Naive B cell (primary cell): ENCODE measurements around the gene ZNF524. TPM values are rescaled to one million over a fixed set of nuclear protein-coding genes. Genes with fewer than 3 reads are reported as not detected.
A peak's percentile ranks its signal among the peaks of the same experiment; 100 is the strongest.

ENCODE experiments used
- ATAC-seq, 2 donors: fragments of 150-1000 bp; cut with Tn5 transposase; 2 replicates each; pipeline ENCODE4 v1.10.0; 2021; ENCODE audit warnings: low read depth in 2 of 2, mild to moderate bottlenecking in 2 of 2, moderate library complexity in 2 of 2
- DNase-seq: peaks from one replicate; pipeline ENCODE4 v3.0.0; 2022
- H3K27ac Mint-ChIP-seq, 6 donors: one replicate each; pipeline ENCODE4 v1.8.0; 2020 to 2022; ENCODE audit warnings: mild to moderate bottlenecking in 6 of 6, mixed read lengths in 6 of 6, moderate library complexity in 5 of 6, inconsistent platforms in 2 of 6
- H3K27me3 Mint-ChIP-seq, 3 donors: one replicate each; pipeline ENCODE4 v1.8.0; 2021 to 2022; ENCODE audit warnings: mixed read lengths in 3 of 3, mild to moderate bottlenecking in 1 of 3
- H3K36me3 Mint-ChIP-seq, 2 donors: one replicate each; pipeline ENCODE4 v1.8.0; 2020 to 2022; ENCODE audit warnings: mixed read lengths in 2 of 2, inconsistent platforms in 1 of 2, mild to moderate bottlenecking in 1 of 2
- H3K4me1 Mint-ChIP-seq, 3 donors: one replicate each; pipeline ENCODE4 v1.8.0; 2020 to 2022; ENCODE audit warnings: mixed read lengths in 3 of 3, inconsistent platforms in 1 of 3, mild to moderate bottlenecking in 1 of 3, moderate library complexity in 1 of 3
- H3K4me3 Mint-ChIP-seq, 8 donors: one replicate each; pipeline ENCODE4 v1.8.0; 2020 to 2022; ENCODE audit warnings: mild to moderate bottlenecking in 8 of 8, mixed read lengths in 8 of 8, moderate library complexity in 8 of 8, inconsistent platforms in 2 of 8
- H3K9me3 Mint-ChIP-seq, 7 donors: one replicate each; pipeline ENCODE4 v1.8.0; 2020 to 2022; ENCODE audit warnings: mixed read lengths in 7 of 7, mild to moderate bottlenecking in 5 of 7, inconsistent platforms in 2 of 7, moderate library complexity in 1 of 7
- polyA plus RNA-seq, 6 donors: library from polyadenylated mRNA; unstranded; fragments of 300-500 nt; fragmentation: Illumina TruSeq; gene quantifications; one replicate each; pipeline ENCODE4 v1.2.3, GENCODE V29; 2021; ENCODE audit warnings: low read depth in 6 of 6

ZNF524 gene
- polyA plus RNA-seq, 6 donors from 2014 or later = 25.1 to 42.1 (median 37.1) TPM

GRCh38 chr19:55598719-55599467 lies 1.2 kb upstream of the ZNF524 start:
- peak; percentile 58 to 63 for ATAC-seq

GRCh38 chr19:55599468-55599841 lies 633 bp upstream of the ZNF524 start, which contains the start of gene FIZ1:
TSS of gene FIZ1 (minus strand) at chr19:55599517. CDS start at chr19:55597865, 1,652 bp downstream.
- Mint-ChIP-seq H3K4me1 (peaks cover 19 to 42% (median 33%) of the 10 kb centered on the region in 3 donors), H3K36me3 (peaks cover 22 to 29% of the 10 kb centered on the region in 2 donors), H3K4me3 (peak within 1 kb of the TSS; percentile 90 to 100 (median 98)), H3K9me3 (peaks cover 0 to 12% (median 0%) of the 10 kb centered on the region in 7 donors), H3K27me3 (no peaks in the 10 kb centered on the region), H3K27ac (peak within 1 kb of the TSS; percentile 96 to 99 (median 99))
- ATAC-seq (peak; percentile 69 to 71), DNase-seq (peak; percentile 96)

More at GRCh38 chr19:55598719-55599467, 1.2 kb upstream of the ZNF524 start:
- Mint-ChIP-seq H3K36me3 (peaks cover 22 to 29% of the 10 kb centered on the region in 2 donors), H3K27me3 (no peaks in the 10 kb centered on the region), H3K4me3 (peak overlapping the region; percentile 90 to 100 (median 98)), H3K27ac (peak overlapping the region; percentile 96 to 99 (median 99)), H3K9me3 (peaks cover 0 to 12% (median 0%) of the 10 kb centered on the region in 7 donors), H3K4me1 (peaks cover 17 to 37% (median 30%) of the 10 kb centered on the region in 3 donors)
- peak; percentile 96 for DNase-seq

GRCh38 chr19:55600662-55601028 lies 557 bp downstream of the ZNF524 start:
- Mint-ChIP-seq H3K4me3 (peak overlapping the region; percentile 70 to 97 (median 90)), H3K27ac (peak overlapping the region in 2 of 6 donors; percentile 69 to 96), H3K4me1 (peaks cover 23 to 43% (median 39%) of the 10 kb centered on the region in 3 donors), H3K36me3 (peaks cover 12 to 18% of the 10 kb centered on the region in 2 donors), H3K9me3 (peaks cover 0 to 8% (median 0%) of the 10 kb centered on the region in 7 donors), H3K27me3 (no peaks in the 10 kb centered on the region)
- no peak for DNase-seq
- ATAC-seq = no peak

GRCh38 chr19:55601084-55601483 lies 996 bp downstream of the ZNF524 start:
- DNase-seq (no peak), ATAC-seq (no peak)
- H3K9me3 Mint-ChIP-seq = peaks cover 0 to 5% (median 0%) of the 10 kb centered on the region in 7 donors
- H3K27me3 Mint-ChIP-seq = no peaks in the 10 kb centered on the region
- H3K4me1 Mint-ChIP-seq = peaks cover 27 to 47% (median 44%) of the 10 kb centered on the region in 3 donors
- peak overlapping the region; percentile 70 to 97 (median 90) for H3K4me3 Mint-ChIP-seq
- peak overlapping the region in 3 of 6 donors; percentile 69 to 96 (median 91) for H3K27ac Mint-ChIP-seq
- H3K36me3 Mint-ChIP-seq = peaks cover 9 to 13% of the 10 kb centered on the region in 2 donors

- no peaks in the 10 kb centered on the region for H3K27me3 Mint-ChIP-seq
- ATAC-seq (no peak), DNase-seq (no peak)
- peak overlapping the region in 5 of 8 donors; percentile 70 to 92 (median 90) for H3K4me3 Mint-ChIP-seq
- H3K9me3 Mint-ChIP-seq = peaks cover 0 to 5% (median 0%) of the 10 kb centered on the region in 7 donors
- peak overlapping the region in 2 of 6 donors; percentile 67 to 76 for H3K27ac Mint-ChIP-seq
- peaks cover 37 to 57% (median 55%) of the 10 kb centered on the region in 3 donors for H3K4me1 Mint-ChIP-seq
- peaks cover 0 to under 1% of the 10 kb centered on the region in 2 donors for H3K36me3 Mint-ChIP-seq
Observed at GRCh38 chr19:55602104-55603001, 2.3 kb downstream of the ZNF524 start.

- Mint-ChIP-seq H3K36me3 (peaks cover 0 to 5% of the 10 kb centered on the region in 2 donors), H3K27ac (peak overlapping the region in 2 of 6 donors; percentile 17 to 29), H3K4me1 (peaks cover 42 to 61% (median 60%) of the 10 kb centered on the region in 3 donors), H3K4me3 (peak overlapping the region in 5 of 8 donors; percentile 36 to 95 (median 65)), H3K27me3 (no peaks in the 10 kb centered on the region), H3K9me3 (peaks cover 0 to 5% (median 0%) of the 10 kb centered on the region in 7 donors)
- no peak for DNase-seq
- ATAC-seq = no peak
Observed at GRCh38 chr19:55603115-55603514, 3.0 kb downstream of the ZNF524 start.

- Mint-ChIP-seq H3K4me3 (peak overlapping the region; percentile 55 to 95 (median 76)), H3K4me1 (peaks cover 43 to 64% (median 63%) of the 10 kb centered on the region in 3 donors), H3K36me3 (peaks cover 0 to 7% of the 10 kb centered on the region in 2 donors), H3K9me3 (peaks cover 0 to 3% (median 0%) of the 10 kb centered on the region in 7 donors), H3K27ac (peak overlapping the region in 4 of 6 donors; percentile 22 to 98 (median 96)), H3K27me3 (no peaks in the 10 kb centered on the region)
- ATAC-seq (no peak), DNase-seq (no peak)
Observed at GRCh38 chr19:55603581-55604292, 3.6 kb downstream of the ZNF524 start.

- ATAC-seq = peak; percentile 71 to 74
- DNase-seq = peak; percentile 94
- H3K9me3 Mint-ChIP-seq = peaks cover 0 to 2% (median 0%) of the 10 kb centered on the region in 7 donors
- H3K27ac Mint-ChIP-seq = peak overlapping the region; percentile 95 to 98 (median 97)
- no peaks in the 10 kb centered on the region for H3K27me3 Mint-ChIP-seq
- H3K4me1 Mint-ChIP-seq = peaks cover 50 to 75% (median 71%) of the 10 kb centered on the region in 3 donors
- H3K36me3 Mint-ChIP-seq = peaks cover 4 to 14% of the 10 kb centered on the region in 2 donors
- H3K4me3 Mint-ChIP-seq = peak overlapping the region; percentile 86 to 95 (median 90)
Observed at GRCh38 chr19:55605207-55605636, 5.1 kb downstream of the ZNF524 start.

GRCh38 chr19:55605637-55606470 lies 5.8 kb downstream of the ZNF524 start, which contains the start of gene ZNF865:
TSS of gene ZNF865 (plus strand) at chr19:55605647. CDS start at chr19:55613619, 7,972 bp downstream.
- Mint-ChIP-seq H3K27me3 (no peaks in the 10 kb centered on the region), H3K27ac (peak within 1 kb of the TSS; percentile 95 to 99 (median 98)), H3K9me3 (peaks cover 0 to 2% (median 0%) of the 10 kb centered on the region in 7 donors), H3K36me3 (peaks cover 4 to 14% of the 10 kb centered on the region in 2 donors), H3K4me3 (peak within 1 kb of the TSS; percentile 86 to 98 (median 95)), H3K4me1 (peaks cover 53 to 81% (median 75%) of the 10 kb centered on the region in 3 donors)
- peak; percentile 66 for DNase-seq
- ATAC-seq = peak; percentile 44 to 45

- Mint-ChIP-seq H3K4me1 (peaks cover 55 to 82% (median 75%) of the 10 kb centered on the region in 3 donors), H3K27ac (peak overlapping the region; percentile 85 to 99 (median 97)), H3K9me3 (peaks cover 0 to 2% (median 0%) of the 10 kb centered on the region in 7 donors), H3K4me3 (peak overlapping the region; percentile 86 to 98 (median 95)), H3K27me3 (no peaks in the 10 kb centered on the region), H3K36me3 (peaks cover 4 to 14% of the 10 kb centered on the region in 2 donors)
- DNase-seq (no peak), ATAC-seq (no peak)
Observed at GRCh38 chr19:55606471-55606787, 6.3 kb downstream of the ZNF524 start.

GRCh38 chr19:55606817-55607216 lies 6.7 kb downstream of the ZNF524 start:
- ATAC-seq = no peak
- H3K27ac Mint-ChIP-seq = peak overlapping the region in 4 of 6 donors; percentile 24 to 99 (median 96)
- H3K4me3 Mint-ChIP-seq = peak overlapping the region in 6 of 8 donors; percentile 48 to 98 (median 92)
- H3K4me1 Mint-ChIP-seq = peaks cover 59 to 83% (median 75%) of the 10 kb centered on the region in 3 donors
- no peaks in the 10 kb centered on the region for H3K27me3 Mint-ChIP-seq
- H3K36me3 Mint-ChIP-seq = peaks cover 4 to 14% of the 10 kb centered on the region in 2 donors
- DNase-seq = no peak
- peaks cover 0 to 2% (median 0%) of the 10 kb centered on the region in 7 donors for H3K9me3 Mint-ChIP-seq
